B cell (primary cell): ENCODE results near the gene PNPO. TPM values are rescaled to one million over a fixed set of nuclear protein-coding genes. Genes with fewer than 3 reads are reported as not detected.

Source experiments
- ATAC-seq: fragments of 200-7000 bp; cut with Tn5 transposase; one replicate; pipeline ENCODE4 v1.10.0; 2021; ENCODE audit warnings: low read depth, mild to moderate bottlenecking, moderate number of reproducible peaks, moderate library complexity
- CTCF ChIA-PET: fragments of 350-600 bp; sonication (Branson Sonifier 250); formaldehyde crosslinking; loops from one replicate; lab custom pipeline; 2021; ENCODE audit warnings: antibody characterized with exemption, inconsistent platforms; lab: Charles Lee
- POLR2A ChIA-PET: fragments of 350-600 bp; sonication (Branson Sonifier 250); formaldehyde crosslinking; loops from one replicate; lab custom pipeline; 2021; ENCODE audit warnings: antibody characterized with exemption; lab: Charles Lee
- DNase-seq: peaks from one replicate; pipeline ENCODE4 v3.0.0; 2013
- H2AFZ ChIP-seq: 2 replicates; pipeline ENCODE4 v1.6.1; 2012; ENCODE audit warnings: mild to moderate bottlenecking, low read depth, low read length; ENCODE audit not compliant: insufficient read depth, poor library complexity, severe bottlenecking
- H3K27ac ChIP-seq, 2 donors: 1 replicate in 1 of 2; 2 replicates in 1 of 2; pipeline ENCODE4 v1.5.1; 2012 to 2013; ENCODE audit warnings: low read length in 2 of 2, mild to moderate bottlenecking in 2 of 2, moderate library complexity in 1 of 2
- H3K27me3 ChIP-seq, 4 experiments: fragments of 200-600 bp in 1 of 4; sonication (generic) in 1 of 4; replicated peaks in 1 of 4; 1 replicate in 2 of 4; 2 replicates in 2 of 4; pipeline versions ENCODE4 v1.6.1 to v1.7.0; 2013 to 2016; ENCODE audit warnings: low read length in 3 of 4, mild to moderate bottlenecking in 2 of 4, mixed read lengths in 1 of 4, moderate library complexity in 1 of 4; ENCODE audit not compliant: insufficient read depth in 4 of 4, control insufficient read depth in 3 of 4; ENCODE audit errors: control extremely low read depth in 1 of 4
- H3K36me3 ChIP-seq, 2 experiments: replicated peaks in 1 of 2; 1 replicate in 1 of 2; 2 replicates in 1 of 2; pipeline versions ENCODE4 v1.6.1 to v1.7.1; 2013; ENCODE audit warnings: low read length in 1 of 2; ENCODE audit not compliant: insufficient read depth in 2 of 2, control insufficient read depth in 1 of 2; ENCODE audit errors: control extremely low read depth in 1 of 2, extremely low read depth in 1 of 2
- H3K4me1 ChIP-seq, 2 donors: fragments of 200-600 bp in 1 of 2; sonication (generic) in 1 of 2; 1 replicate in 1 of 2; 2 replicates in 1 of 2; pipeline versions ENCODE4 v1.5.1 to v1.6.1; 2013 to 2017; ENCODE audit warnings: low read length in 2 of 2; ENCODE audit not compliant: control insufficient read depth in 2 of 2, insufficient read depth in 2 of 2
- H3K4me2 ChIP-seq: replicated peaks from 2 replicates; pipeline ENCODE3; 2012; ENCODE audit warnings: mild to moderate bottlenecking, low read depth, low read length; ENCODE audit not compliant: poor library complexity, severe bottlenecking
- H3K4me3 ChIP-seq, 5 experiments: fragments of 200-600 bp in 1 of 5; sonication (generic) in 1 of 5; 1 replicate in 3 of 5; 2 replicates in 2 of 5; pipeline versions ENCODE4 v1.5.1 to v1.7.0; 2011 to 2016; ENCODE audit warnings: low read length in 4 of 5, mild to moderate bottlenecking in 4 of 5, low read depth in 2 of 5, control low read depth in 1 of 5, moderate library complexity in 1 of 5; ENCODE audit not compliant: insufficient read depth in 1 of 5; ENCODE audit errors: control extremely low read depth in 1 of 5, extremely low read depth in 1 of 5
- H3K79me2 ChIP-seq: fragments of 200-600 bp; sonication (generic); one replicate; pipeline ENCODE4 v1.6.0; 2016; ENCODE audit warnings: low read length; ENCODE audit not compliant: control insufficient read depth, insufficient read depth
- H3K9ac ChIP-seq: fragments of 200-600 bp; sonication (generic); 2 replicates; pipeline ENCODE4 v1.6.1; 2017; ENCODE audit warnings: mild to moderate bottlenecking, low read length, moderate library complexity
- H3K9me3 ChIP-seq, 3 donors: one replicate each; pipeline versions ENCODE4 v1.6.1 to v1.7.1; 2013; ENCODE audit warnings: low read length in 2 of 3; ENCODE audit not compliant: control insufficient read depth in 2 of 3, insufficient read depth in 1 of 3; ENCODE audit errors: control extremely low read depth in 1 of 3
- H4K20me1 ChIP-seq: 2 replicates; pipeline ENCODE4 v1.6.0; 2012; ENCODE audit warnings: mild to moderate bottlenecking, low read length; ENCODE audit not compliant: insufficient read depth, control insufficient read depth, poor library complexity, severe bottlenecking
- H3K27ac Mint-ChIP-seq: one replicate; pipeline ENCODE4 v1.8.0; 2021; ENCODE audit warnings: mixed read lengths
- H3K27me3 Mint-ChIP-seq: one replicate; pipeline ENCODE4 v1.8.0; 2021; ENCODE audit warnings: mixed read lengths
- H3K4me1 Mint-ChIP-seq: one replicate; pipeline ENCODE4 v1.8.0; 2021; ENCODE audit warnings: mixed read lengths
- H3K4me3 Mint-ChIP-seq: one replicate; pipeline ENCODE4 v1.8.0; 2021; ENCODE audit warnings: mixed read lengths
- H3K9me3 Mint-ChIP-seq: one replicate; pipeline ENCODE4 v1.8.0; 2022; ENCODE audit warnings: mixed read lengths; ENCODE audit not compliant: insufficient read depth
- CTCF ChIP-seq: fragments of 200-600 bp; IDR thresholded peaks from one replicate; pipeline ENCODE4 v1.8.0; 2022; ENCODE audit warnings: antibody characterized with exemption, mild to moderate bottlenecking
- EZH2 ChIP-seq: IDR thresholded peaks from 2 replicates; pipeline ENCODE4 v1.6.1; 2012; ENCODE audit warnings: borderline replicate concordance, low read depth, mild to moderate bottlenecking, moderate library complexity, low read length; ENCODE audit not compliant: insufficient read depth, poor library complexity, severe bottlenecking
- WGBS: methylation state at CpG from one replicate; pipeline ENCODE4 v1.1.5; 2013; ENCODE audit warnings: missing lambda C conversion rate; ENCODE audit not compliant: insufficient coverage; 5-methylcytosine and 5-hydroxymethylcytosine counted together
- intact Hi-C: fragments of 100-400 bp; cut with micrococcal nuclease; formaldehyde crosslinking; loops from one replicate; pipeline ENCODE4 v1.10.0; 2022
- polyA plus RNA-seq: library from polyadenylated mRNA; depleted of rRNA; stranded (reverse); fragments of >200 nt; gene quantifications from 2 replicates; pipeline ENCODE4 v1.2.3, GENCODE V29; 2012
- total RNA-seq, 2 donors: library from RNA; stranded (reverse); fragments of 120-200 nt in 1 of 2; gene quantifications; 1 replicate in 1 of 2; 2 replicates in 1 of 2; pipeline versions ENCODE4 v1.2.3 to v1.2.4, GENCODE V29; 2013 to 2022

Gene PNPO
- total and polyA plus RNA-seq, 2 donors (not counting 1 experiment from before 2014, with no cell fraction given): 8.0 to 14.7 TPM

- Histone ChIP-seq H3K27me3 (no peaks in the 10 kb centered on the region), H4K20me1 (peaks cover 7% of the 10 kb centered on the region), H3K36me3 (peaks cover 0 to 29% of the 10 kb centered on the region in 2 experiments), H2AFZ (no peak overlapping the region), H3K4me1 (no peaks in the 10 kb centered on the region), H3K79me2 (peaks cover 17% of the 10 kb centered on the region), H3K4me2 (no peak overlapping the region), H3K27ac (no peak overlapping the region), H3K9ac (no peak overlapping the region), H3K9me3 (no peaks in the 10 kb centered on the region), H3K4me3 (no peak overlapping the region)
- intact Hi-C loops: no loop called here
- DNase-seq (no peak), ATAC-seq (no peak)
- no peaks in the 10 kb centered on the region for H3K27me3 Mint-ChIP-seq
- no peak overlapping the region for H3K27ac Mint-ChIP-seq
- H3K9me3 Mint-ChIP-seq: no peaks in the 10 kb centered on the region
- WGBS: 91% methylated on average over 14 of the region's 19 CpGs
- ChIA-PET CTCF (interaction anchor here (0.6 kb wide), 1 partner anchor 328 kb away, joined by 3 read pairs; no protein-coding TSS in a partner anchor), POLR2A (no interaction called here)
- TF ChIP-seq CTCF (no peak), EZH2 (no peak)
- H3K4me1 Mint-ChIP-seq: no peaks in the 10 kb centered on the region
- no peak overlapping the region for H3K4me3 Mint-ChIP-seq
Observed at GRCh38 chr17:47916489-47917208, 24.7 kb upstream of the PNPO start.

GRCh38 chr17:47917581-47917980 lies 23.8 kb upstream of the PNPO start:
- H3K27ac ChIP-seq: no peak overlapping the region
- peaks cover 8% of the 10 kb centered on the region for H3K79me2 ChIP-seq
- no peak overlapping the region for H3K4me3 ChIP-seq
- no CpG with 5 or more reads among the region's 2 CpGs for WGBS
- H3K4me1 ChIP-seq: no peaks in the 10 kb centered on the region
- intact Hi-C loops: no loop called here
- no peak overlapping the region for H2AFZ ChIP-seq
- ChIA-PET POLR2A (no interaction called here), CTCF (interaction anchor here (0.6 kb wide), 1 partner anchor 327 kb away, joined by 3 read pairs; no protein-coding TSS in a partner anchor)
- no peak for ATAC-seq
- H3K4me2 ChIP-seq: no peak overlapping the region
- Mint-ChIP-seq H3K4me3 (no peak overlapping the region), H3K27me3 (no peaks in the 10 kb centered on the region), H3K27ac (no peak overlapping the region), H3K9me3 (no peaks in the 10 kb centered on the region), H3K4me1 (no peaks in the 10 kb centered on the region)
- H3K36me3 ChIP-seq: peaks cover 2 to 34% of the 10 kb centered on the region in 2 experiments
- no peaks in the 10 kb centered on the region for H3K9me3 ChIP-seq
- no peak overlapping the region for H3K9ac ChIP-seq
- no peak for DNase-seq
- H3K27me3 ChIP-seq: no peaks in the 10 kb centered on the region
- TF ChIP-seq EZH2 (no peak), CTCF (no peak)
- H4K20me1 ChIP-seq: peaks cover 7% of the 10 kb centered on the region
